Thyroid gland (tissue), 4 donors: ENCODE data around the gene GABRD. TPM values are rescaled to one million over a fixed set of nuclear protein-coding genes. Genes with fewer than 3 reads are reported as not detected.

Experiments used
- DNase-seq, 2 donors: peaks; one replicate each; pipeline ENCODE4 v3.0.0-alpha.2; 2019
- H3K27ac ChIP-seq, 3 donors: fragments of 200-600 bp; sonication (generic); 1 replicate in 2 of 3; 2 replicates in 1 of 3; pipeline ENCODE4 v1.5.1; 2016 to 2019; ENCODE audit warnings: mild to moderate bottlenecking in 1 of 3, moderate library complexity in 1 of 3
- H3K27me3 ChIP-seq: fragments of 200-600 bp; sonication (generic); one replicate; pipeline ENCODE4 v1.5.1; 2019
- H3K36me3 ChIP-seq, 2 donors: fragments of 200-600 bp; sonication (generic); one replicate each; pipeline ENCODE4 v1.5.1; 2016 to 2019
- H3K4me1 ChIP-seq, 2 donors: fragments of 200-600 bp; sonication (generic); one replicate each; pipeline ENCODE4 v1.5.1; 2017 to 2019
- H3K4me3 ChIP-seq, 3 donors: fragments of 200-600 bp; sonication (generic); replicated peaks in 1 of 3; 1 replicate in 2 of 3; 2 replicates in 1 of 3; pipeline ENCODE4 v1.5.1; 2016; ENCODE audit warnings: mild to moderate bottlenecking in 1 of 3
- H3K9me3 ChIP-seq: fragments of 200-600 bp; sonication (generic); one replicate; pipeline ENCODE4 v1.5.1; 2017
- POLR2A ChIP-seq, 2 donors: fragments of 450-650 bp; IDR thresholded peaks; one replicate each; pipeline ENCODE4 v1.6.1; 2017; ENCODE audit warnings: antibody characterized with exemption in 2 of 2, mild to moderate bottlenecking in 2 of 2, moderate library complexity in 1 of 2
- WGBS, 2 donors: methylation state at CpG; one replicate each; pipeline ENCODE4 v1.1.5; 2017; 5-methylcytosine and 5-hydroxymethylcytosine counted together
- intact Hi-C: fragments of 100-400 bp; cut with DNase I; formaldehyde crosslinking; loops from one replicate; pipeline ENCODE4 v1.15.1; 2023
- total RNA-seq, 4 donors: library from RNA; depleted of rRNA; stranded (reverse); fragments of >200 nt; gene quantifications; one replicate each; pipeline ENCODE4 v1.2.3, GENCODE V29; 2016
- TF ChIP-seq, protein P1 (sequence below), 6 experiments: fragments of 200-600 bp in 3 of 6; fragments of 450-650 bp in 3 of 6; sonication (generic) in 3 of 6; IDR thresholded peaks; one replicate each; pipeline ENCODE4 v1.5.1; 2016 to 2019; ENCODE audit warnings: antibody characterized with exemption in 6 of 6, mild to moderate bottlenecking in 2 of 6, inconsistent platforms in 1 of 6, moderate library complexity in 1 of 6

Gene GABRD
- total RNA-seq, 4 donors from 2014 or later, result 0.49 to 0.78 TPM; not detected in 2

DNA sequence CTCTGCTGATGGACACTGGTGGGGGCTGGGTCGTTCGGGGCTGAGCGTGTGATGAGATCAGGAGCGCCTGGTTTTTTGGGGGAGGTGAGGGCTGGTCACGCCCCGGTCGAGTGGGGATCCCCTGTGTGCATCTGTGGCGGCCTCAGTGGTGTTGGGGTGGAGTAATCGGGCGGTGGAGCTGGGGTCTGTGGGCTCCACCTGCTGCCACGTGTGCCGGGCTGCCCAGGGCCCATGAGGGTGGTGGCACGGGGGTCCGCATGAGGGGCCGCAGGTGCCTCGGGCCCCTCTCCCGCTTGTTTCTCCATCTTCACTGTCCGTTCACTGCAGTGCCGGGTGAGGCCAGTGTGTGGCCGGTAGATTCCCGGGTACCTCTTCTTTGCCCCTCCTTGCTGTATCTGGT is 48.2 kb downstream of the GABRD start:
- 96 to 97% methylated on average over 20 to 21 of the region's 21 CpGs for WGBS, 2 donors
- no peaks in the 10 kb centered on the region for H3K9me3 ChIP-seq
- no peaks in the 10 kb centered on the region for H3K4me1 ChIP-seq
- TF ChIP-seq, protein P1, sequence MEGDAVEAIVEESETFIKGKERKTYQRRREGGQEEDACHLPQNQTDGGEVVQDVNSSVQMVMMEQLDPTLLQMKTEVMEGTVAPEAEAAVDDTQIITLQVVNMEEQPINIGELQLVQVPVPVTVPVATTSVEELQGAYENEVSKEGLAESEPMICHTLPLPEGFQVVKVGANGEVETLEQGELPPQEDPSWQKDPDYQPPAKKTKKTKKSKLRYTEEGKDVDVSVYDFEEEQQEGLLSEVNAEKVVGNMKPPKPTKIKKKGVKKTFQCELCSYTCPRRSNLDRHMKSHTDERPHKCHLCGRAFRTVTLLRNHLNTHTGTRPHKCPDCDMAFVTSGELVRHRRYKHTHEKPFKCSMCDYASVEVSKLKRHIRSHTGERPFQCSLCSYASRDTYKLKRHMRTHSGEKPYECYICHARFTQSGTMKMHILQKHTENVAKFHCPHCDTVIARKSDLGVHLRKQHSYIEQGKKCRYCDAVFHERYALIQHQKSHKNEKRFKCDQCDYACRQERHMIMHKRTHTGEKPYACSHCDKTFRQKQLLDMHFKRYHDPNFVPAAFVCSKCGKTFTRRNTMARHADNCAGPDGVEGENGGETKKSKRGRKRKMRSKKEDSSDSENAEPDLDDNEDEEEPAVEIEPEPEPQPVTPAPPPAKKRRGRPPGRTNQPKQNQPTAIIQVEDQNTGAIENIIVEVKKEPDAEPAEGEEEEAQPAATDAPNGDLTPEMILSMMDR (IDR thresholded peaks at IDR 0.05), result no peak
- TF ChIP-seq POLR2A (IDR thresholded peaks at IDR 0.05), result no peak
- H3K36me3 ChIP-seq, result peaks cover 0 to 4% of the 10 kb centered on the region in 2 donors
- H3K27me3 ChIP-seq, result no peaks in the 10 kb centered on the region
- no peak overlapping the region for H3K27ac ChIP-seq
- DNase-seq, result no peak
- intact Hi-C loops, result no loop called here
- H3K4me3 ChIP-seq, result no peak overlapping the region

DNA sequence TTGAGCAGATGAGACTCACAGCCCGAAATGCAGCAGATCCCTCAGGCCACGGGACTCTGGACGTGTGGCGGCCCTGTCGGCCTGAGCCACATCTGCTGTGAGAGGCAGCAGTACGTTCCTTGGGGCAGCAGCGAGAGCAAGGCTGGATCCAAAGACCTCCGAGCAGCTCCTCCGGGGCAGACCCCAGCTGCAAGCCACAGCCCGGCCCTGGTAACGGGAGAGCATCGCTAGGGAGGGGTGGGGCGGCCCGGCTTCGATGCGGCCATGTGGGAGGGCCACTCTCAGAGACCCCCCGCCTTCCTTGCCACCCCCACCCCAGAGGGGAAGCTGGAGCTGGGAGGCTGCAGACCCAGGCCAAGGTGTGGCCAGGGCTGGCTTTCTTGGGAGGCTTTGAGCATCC is 48.8 kb downstream of the GABRD start:
- intact Hi-C loops, result no loop called here
- Histone ChIP-seq H3K4me3 (no peak overlapping the region), H3K27me3 (no peaks in the 10 kb centered on the region), H3K36me3 (peaks cover 0 to 4% of the 10 kb centered on the region in 2 donors), H3K4me1 (no peaks in the 10 kb centered on the region), H3K9me3 (no peaks in the 10 kb centered on the region), H3K27ac (no peak overlapping the region)
- no peak for DNase-seq
- no peak for TF ChIP-seq POLR2A (IDR thresholded peaks at IDR 0.05)
- TF ChIP-seq, protein P1 (IDR thresholded peaks at IDR 0.05), result no peak
- WGBS, 2 donors, result 89 to 93% methylated on average over 6 to 13 of the region's 17 CpGs

GRCh38 chr1:2068951-2069350 is 49.8 kb downstream of the GABRD start:
- intact Hi-C loops, result no loop called here

DNA sequence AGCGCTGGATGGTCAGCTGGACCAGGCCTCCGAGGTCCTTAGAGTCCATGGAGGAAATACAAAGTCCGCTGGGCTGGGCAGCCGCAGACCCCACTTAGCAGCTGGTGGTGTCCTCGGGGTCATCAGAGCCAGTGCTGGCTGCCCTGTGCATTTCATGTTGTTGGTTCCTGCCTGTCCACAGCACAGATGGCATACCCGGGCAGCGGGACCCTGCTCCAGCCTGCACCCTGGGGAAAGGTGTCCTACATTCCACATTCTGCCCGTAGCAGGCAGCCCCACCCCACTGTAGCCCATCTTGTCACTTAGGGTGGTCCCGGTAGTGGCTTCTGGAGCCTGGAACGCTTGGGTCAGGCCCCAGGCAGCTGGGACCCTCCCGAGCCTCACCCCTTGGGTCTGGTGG is 50.9 kb downstream of the GABRD start:
- H3K27ac ChIP-seq, result no peak overlapping the region
- intact Hi-C loops, result no loop called here
- H3K36me3 ChIP-seq, result peaks cover 0 to 4% of the 10 kb centered on the region in 2 donors
- H3K27me3 ChIP-seq, result no peaks in the 10 kb centered on the region
- H3K9me3 ChIP-seq, result no peaks in the 10 kb centered on the region
- TF ChIP-seq, protein P1 (IDR thresholded peaks at IDR 0.05), result no peak
- TF ChIP-seq POLR2A (IDR thresholded peaks at IDR 0.05), result no peak
- no peak overlapping the region for H3K4me3 ChIP-seq
- 94% methylated on average over 6 of the region's 11 CpGs; no CpG with 5 or more reads in 1 of the 2 donors for WGBS, 2 donors
- no peak for DNase-seq
- no peaks in the 10 kb centered on the region for H3K4me1 ChIP-seq

More at GRCh38 chr1:2068951-2069350, 49.8 kb downstream of the GABRD start:
- Histone ChIP-seq H3K4me3 (no peak overlapping the region), H3K36me3 (peaks cover 0 to 4% of the 10 kb centered on the region in 2 donors), H3K27me3 (no peaks in the 10 kb centered on the region), H3K4me1 (no peaks in the 10 kb centered on the region), H3K27ac (no peak overlapping the region), H3K9me3 (no peaks in the 10 kb centered on the region)
- 96 to 100% methylated on average over 11 to 19 of the region's 19 CpGs for WGBS, 2 donors
- no peak for DNase-seq
- no peak for TF ChIP-seq POLR2A (IDR thresholded peaks at IDR 0.05)
- TF ChIP-seq, protein P1 (IDR thresholded peaks at IDR 0.05), result no peak

DNA sequence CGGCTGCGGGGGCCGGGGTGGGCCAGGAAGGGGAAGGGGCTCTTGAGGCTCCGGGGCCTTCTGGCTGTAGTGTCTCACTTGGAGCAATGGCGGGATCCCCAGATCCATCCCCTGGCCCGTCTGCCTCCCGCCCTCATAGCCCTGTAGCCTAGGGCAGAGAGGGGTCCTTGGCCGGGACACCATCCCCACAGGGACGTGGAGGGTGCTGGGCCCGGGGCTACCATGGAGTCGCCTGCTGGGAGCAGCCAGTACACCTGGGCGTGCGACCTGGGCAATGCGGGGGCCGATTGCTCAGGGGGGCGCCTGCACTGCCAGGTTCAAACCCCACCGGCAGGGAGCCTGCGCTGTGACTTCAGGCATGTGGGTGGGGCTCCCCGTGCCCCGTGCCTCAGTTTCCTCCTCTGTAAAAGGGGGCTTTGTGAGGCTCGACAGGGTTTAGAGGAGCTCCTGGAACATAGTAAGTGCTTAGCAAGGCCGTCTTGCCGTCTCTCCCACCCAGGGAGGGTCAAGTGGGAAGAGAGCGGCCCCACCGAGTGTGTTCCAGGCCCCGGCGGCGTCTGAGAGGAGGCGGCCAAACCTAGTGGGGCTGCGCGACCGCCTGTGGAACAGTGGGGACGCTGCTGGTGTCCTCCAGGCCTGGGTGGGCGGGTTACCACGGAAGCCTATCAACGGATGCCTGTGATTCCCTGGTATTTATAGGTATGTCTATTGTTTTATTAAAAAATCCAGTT is 51.8 kb downstream of the GABRD start:
- Histone ChIP-seq H3K4me1 (no peaks in the 10 kb centered on the region), H3K9me3 (no peaks in the 10 kb centered on the region), H3K4me3 (no peak overlapping the region), H3K36me3 (peaks cover 0 to 4% of the 10 kb centered on the region in 2 donors), H3K27ac (no peak overlapping the region), H3K27me3 (no peaks in the 10 kb centered on the region)
- no peak for TF ChIP-seq POLR2A (IDR thresholded peaks at IDR 0.05)
- TF ChIP-seq, protein P1 (IDR thresholded peaks at IDR 0.05), result no peak
- no peak for DNase-seq
- intact Hi-C loops, result no loop called here
- WGBS, 2 donors, result 85 to 91% methylated on average over 20 to 23 of the region's 36 CpGs
